SK-N-SH (cell line): ENCODE data around the gene FARSA. TPM values are rescaled to one million over a fixed set of nuclear protein-coding genes. Genes with fewer than 3 reads are reported as not detected.

Source experiments
- CTCF ChIA-PET: fragments of 300-600, 350-600 bp; formaldehyde crosslinking; extraction: SDS; loops from one replicate; lab custom pipeline; 2021; lab: Yijun Ruan, JAX
- POLR2A ChIA-PET: fragments of 350-600 bp; sonication (Branson Sonifier 250); formaldehyde crosslinking; extraction: SDS; loops from one replicate; lab custom pipeline; 2020; ENCODE audit warnings: antibody characterized with exemption, inconsistent platforms; lab: Yijun Ruan, JAX
- DNase-seq: peaks from one replicate; pipeline ENCODE4 v3.0.0; 2012
- H2AFZ ChIP-seq: fragments of 200-600 bp; sonication (generic); 2 replicates; pipeline ENCODE4 v1.8.1; 2016; ENCODE audit warnings: antibody characterized with exemption, mild to moderate bottlenecking, low read depth
- H3F3A ChIP-seq: fragments of 200-600 bp; sonication (generic); replicated peaks from 2 replicates; pipeline ENCODE3; 2016; ENCODE audit warnings: antibody characterized with exemption, mild to moderate bottlenecking; ENCODE audit not compliant: insufficient read depth
- H3K27ac ChIP-seq, 2 experiments: fragments of 200-500 bp in 1 of 2; fragments of 200-600 bp in 1 of 2; sonication (Bioruptor generic) in 1 of 2; sonication (generic), shearing (Covaris generic) in 1 of 2; 2 replicates each; pipeline versions ENCODE4 v1.5.1 to v1.6.1; 2014 to 2016; ENCODE audit warnings: low read depth in 2 of 2, inconsistent platforms in 1 of 2, low read length in 1 of 2, mild to moderate bottlenecking in 1 of 2, mixed read lengths in 1 of 2
- H3K27me3 ChIP-seq: fragments of 200-600 bp; sonication (generic), shearing (Covaris generic); 2 replicates; pipeline ENCODE4 v1.6.1; 2016; ENCODE audit warnings: mixed run types; ENCODE audit not compliant: insufficient read depth
- H3K36me3 ChIP-seq, 2 experiments: fragments of 200-500 bp in 1 of 2; fragments of 200-600 bp in 1 of 2; sonication (Bioruptor generic) in 1 of 2; sonication (generic) in 1 of 2; replicated peaks in 1 of 2; 2 replicates each; pipeline versions ENCODE3 to v1.5.1; 2014 to 2016; ENCODE audit warnings: low read length in 1 of 2, mild to moderate bottlenecking in 1 of 2; ENCODE audit not compliant: insufficient read depth in 2 of 2, control insufficient read depth in 1 of 2
- H3K4me1 ChIP-seq, 2 experiments: fragments of 200-500 bp in 1 of 2; fragments of 200-600 bp in 1 of 2; sonication (Bioruptor generic) in 1 of 2; sonication (generic), shearing (Covaris generic) in 1 of 2; 2 replicates each; pipeline versions ENCODE4 v1.5.1 to v1.6.1; 2014 to 2016; ENCODE audit warnings: low read depth in 1 of 2, low read length in 1 of 2, mixed run types in 1 of 2; ENCODE audit not compliant: insufficient read depth in 2 of 2, control insufficient read depth in 1 of 2
- H3K4me2 ChIP-seq: fragments of 200-600 bp; sonication (generic), shearing (Covaris generic); 2 replicates; pipeline ENCODE4 v1.6.1; 2017; ENCODE audit warnings: mixed run types
- H3K4me3 ChIP-seq, 2 experiments: fragments of 200-500 bp in 1 of 2; fragments of 200-600 bp in 1 of 2; sonication (Bioruptor generic) in 1 of 2; sonication (generic), shearing (Covaris generic) in 1 of 2; 2 replicates each; pipeline versions ENCODE4 v1.5.1 to v1.8.1; 2014 to 2016; ENCODE audit warnings: low read depth in 2 of 2, inconsistent platforms in 1 of 2, low read length in 1 of 2, mild to moderate bottlenecking in 1 of 2, mixed read lengths in 1 of 2, moderate library complexity in 1 of 2
- H3K79me2 ChIP-seq: fragments of 200-600 bp; sonication (generic); 2 replicates; pipeline ENCODE4 v1.8.1; 2017; ENCODE audit warnings: mild to moderate bottlenecking; ENCODE audit not compliant: insufficient read depth
- H3K9ac ChIP-seq: fragments of 200-600 bp; sonication (generic); 2 replicates; pipeline ENCODE4 v1.6.1; 2017; ENCODE audit warnings: mixed run types
- H3K9me2 ChIP-seq: fragments of 200-600 bp; sonication (generic); 2 replicates; pipeline ENCODE4 v1.6.1; 2017; ENCODE audit warnings: mixed run types
- H3K9me3 ChIP-seq: fragments of 200-600 bp; sonication (generic); 2 replicates; pipeline ENCODE4 v1.6.1; 2017; ENCODE audit warnings: mixed run types, mild to moderate bottlenecking, moderate library complexity
- H4K20me1 ChIP-seq: fragments of 200-600 bp; sonication (generic); 2 replicates; pipeline ENCODE4 v1.6.1; 2017; ENCODE audit warnings: mild to moderate bottlenecking, mixed run types; ENCODE audit not compliant: insufficient read depth
- CHD2 ChIP-seq: fragments of 150-350 bp; IDR thresholded peaks from 2 replicates; pipeline ENCODE4 v1.6.1; 2018; ENCODE audit warnings: low read length; ENCODE audit not compliant: partially characterized antibody
- CTCF ChIP-seq: fragments of 200-600 bp; sonication (generic); IDR thresholded peaks from 2 replicates; pipeline ENCODE4 v1.6.1; 2017; ENCODE audit warnings: antibody characterized with exemption, mild to moderate bottlenecking, moderate library complexity
- GABPA ChIP-seq: IDR thresholded peaks from 2 replicates; pipeline ENCODE4 v1.4.0; 2012; ENCODE audit warnings: low read depth, mild to moderate bottlenecking
- MEF2A ChIP-seq: IDR thresholded peaks from 2 replicates; pipeline ENCODE4 v1.4.0; 2012; ENCODE audit warnings: low read depth, borderline replicate concordance
- MXI1 ChIP-seq: IDR thresholded peaks from 2 replicates; pipeline ENCODE4 v1.6.1; 2012; ENCODE audit warnings: mild to moderate bottlenecking, low read depth, low read length, improper control_type of control experiment
- POLR2AphosphoS5 ChIP-seq: IDR thresholded peaks from 2 replicates; pipeline ENCODE4 v1.6.1; 2012; ENCODE audit warnings: low read depth, low read length
- REST ChIP-seq: IDR thresholded peaks from 2 replicates; pipeline ENCODE4 v1.6.1; 2012; ENCODE audit warnings: mild to moderate bottlenecking, low read depth, low read length, moderate library complexity
- WGBS: methylation state at CpG from one replicate; pipeline ENCODE4 v1.1.6; 2017; ENCODE audit warnings: low lambda C conversion rate; 5-methylcytosine and 5-hydroxymethylcytosine counted together
- polyA plus RNA-seq, 3 experiments: library from polyadenylated mRNA; depleted of rRNA; stranded (reverse); fragments of >200 nt; gene quantifications; 2 replicates each; pipeline ENCODE4 v1.2.3, GENCODE V29; 2012
- TF ChIP-seq, protein P1 (sequence below): IDR thresholded peaks from 2 replicates; pipeline ENCODE4 v1.4.0; 2012; ENCODE audit warnings: low read depth, borderline replicate concordance

The FARSA gene
- polyA plus RNA-seq, 1 of the 3 experiments (the other 2 are of a cell fraction), result 170 TPM

GRCh38 chr19:12938779-12939601 is 5.5 kb upstream of the FARSA start:
- Histone ChIP-seq H3K27me3 (no peaks in the 10 kb centered on the region), H3K9me2 (no peaks in the 10 kb centered on the region), H3K4me1 (peaks cover 19 to 34% of the 10 kb centered on the region in 2 experiments; a peak in 3 of 4 replicates), H3K79me2 (peaks cover 53% of the 10 kb centered on the region), H2AFZ (no peak overlapping the region; the same call in 1 of the 2 replicates), H3K4me3 (peak overlapping the region; percentile 89 to 97), H3K36me3 (peaks cover 25 to 48% of the 10 kb centered on the region in 2 experiments), H3K9ac (peak overlapping the region; percentile 98), H3K4me2 (peak overlapping the region; percentile 97), H4K20me1 (peaks cover 29% of the 10 kb centered on the region), H3K27ac (peak overlapping the region; percentile 71 to 80), H3K9me3 (no peaks in the 10 kb centered on the region), H3F3A (peaks cover 49% of the 10 kb centered on the region)
- DNase-seq, result no peak
- TF ChIP-seq CHD2 (no peak), MEF2A (no peak), CTCF (peak; percentile 28; the same call in 1 of the 2 replicates), GABPA (no peak), POLR2AphosphoS5 (0 out of 2 replicates have a peak, but pooled peaks have one; percentile 2), REST (no peak), MXI1 (peak; percentile 39; the same call in 1 of the 2 replicates)
- TF ChIP-seq, protein P1, sequence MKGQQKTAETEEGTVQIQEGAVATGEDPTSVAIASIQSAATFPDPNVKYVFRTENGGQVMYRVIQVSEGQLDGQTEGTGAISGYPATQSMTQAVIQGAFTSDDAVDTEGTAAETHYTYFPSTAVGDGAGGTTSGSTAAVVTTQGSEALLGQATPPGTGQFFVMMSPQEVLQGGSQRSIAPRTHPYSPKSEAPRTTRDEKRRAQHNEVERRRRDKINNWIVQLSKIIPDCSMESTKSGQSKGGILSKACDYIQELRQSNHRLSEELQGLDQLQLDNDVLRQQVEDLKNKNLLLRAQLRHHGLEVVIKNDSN, result no peak
- WGBS, result 3% methylated on average over 38 of the region's 54 CpGs
- ChIA-PET CTCF (interaction anchor here (0.5 to 1.8 kb wide), 5 partner anchors 11 to 48 kb away, joined by 3 to 9 read pairs (median 3); partner anchors contain the start of gene GCDH), POLR2A (interaction anchor here (0.6 to 3.3 kb wide), 5 partner anchors 15 to 214 kb away, joined by 3 to 16 read pairs (median 7); partner anchors contain the start of gene GCDH)
